GM18873 (cell line): ENCODE results near the gene FAM9C.
"Not testable (repeated sequence)": the region's sequence is repeated elsewhere in the genome, so short reads cannot be mapped to it uniquely, and the experiment has no call there.

Experiments used
- ATAC-seq: cut with Tn5 transposase; IDR thresholded peaks from one replicate; pipeline ENCODE4 v1.9.1; 2021; ENCODE audit warnings: mild to moderate bottlenecking, moderate library complexity, moderate number of reproducible peaks; ENCODE audit not compliant: unreplicated experiment, low FRiP score

FAM9C gene

DNA sequence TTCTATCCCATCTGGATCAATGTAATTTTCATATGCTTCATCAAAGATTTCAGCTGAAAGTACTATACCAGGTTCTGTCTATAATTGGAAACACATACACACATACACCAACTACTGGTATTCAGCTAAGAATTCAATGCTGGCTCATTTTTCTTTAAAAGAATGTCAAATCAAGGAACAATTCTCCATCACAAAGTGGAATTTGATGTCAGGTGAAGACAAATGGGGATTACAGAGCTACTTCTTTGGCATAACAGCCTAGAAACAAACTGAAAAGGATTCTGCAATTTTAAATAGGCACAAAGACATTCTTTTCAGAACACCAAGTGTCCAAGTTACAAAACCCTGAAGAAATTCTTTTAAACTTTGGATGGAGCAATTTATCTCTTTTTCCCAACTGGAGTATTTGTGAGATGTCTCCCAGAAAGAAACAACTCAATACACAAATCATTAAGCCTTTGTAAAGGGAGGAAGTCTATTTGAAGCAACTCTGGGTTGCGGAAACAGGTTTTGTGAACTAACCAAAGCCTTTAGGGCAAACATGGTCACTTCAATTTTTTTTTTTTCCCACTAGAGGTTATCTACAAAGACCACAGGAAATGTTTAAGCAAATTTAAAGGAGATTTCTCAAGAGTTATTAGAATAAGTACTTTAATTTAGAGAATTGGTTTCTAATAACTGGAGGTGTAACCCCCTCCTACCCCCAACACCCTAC is 1.9 kb upstream of the FAM9C start:
- ATAC-seq = no peak

DNA sequence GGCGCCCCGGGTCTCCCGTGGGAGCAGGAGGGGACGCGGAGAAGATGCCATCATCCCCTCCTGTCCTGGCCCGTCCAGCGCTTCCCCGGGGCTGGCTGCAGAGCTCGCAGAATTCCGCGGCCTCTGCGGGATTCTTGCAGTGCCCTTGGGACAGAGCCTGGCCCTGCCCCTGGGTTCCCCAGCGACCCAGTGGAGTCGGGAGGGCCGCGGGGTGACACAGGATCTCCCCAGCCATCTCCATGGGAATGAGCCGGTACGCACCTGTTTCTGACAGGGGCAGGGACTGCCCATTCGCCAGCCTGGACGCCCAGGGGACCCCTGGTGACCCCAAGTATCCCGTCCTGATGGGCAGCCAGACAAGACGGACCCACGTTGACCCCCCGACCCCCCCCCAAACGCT is 482 bp downstream of the FAM9C start:
- ATAC-seq = no peak

DNA sequence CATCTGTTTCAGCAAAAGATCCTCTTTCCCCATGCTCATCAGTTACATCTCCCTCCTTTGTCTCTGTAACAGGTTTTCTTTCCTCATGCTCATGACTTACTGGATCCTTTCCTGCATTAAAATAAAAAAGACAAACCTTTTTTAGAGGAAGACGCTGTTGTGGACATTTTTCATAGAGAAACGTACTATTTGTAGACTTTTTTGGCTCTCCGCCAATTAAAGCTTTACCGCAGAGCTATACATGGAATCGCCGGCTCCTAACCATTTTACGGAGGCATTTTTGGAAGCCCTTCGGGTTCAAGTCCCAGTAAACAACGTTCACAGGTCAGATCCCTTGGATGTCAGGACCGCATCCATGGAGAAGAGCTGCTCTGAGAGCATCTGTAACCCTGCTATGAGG is 1.3 kb downstream of the FAM9C start:
- ATAC-seq = no peak

DNA sequence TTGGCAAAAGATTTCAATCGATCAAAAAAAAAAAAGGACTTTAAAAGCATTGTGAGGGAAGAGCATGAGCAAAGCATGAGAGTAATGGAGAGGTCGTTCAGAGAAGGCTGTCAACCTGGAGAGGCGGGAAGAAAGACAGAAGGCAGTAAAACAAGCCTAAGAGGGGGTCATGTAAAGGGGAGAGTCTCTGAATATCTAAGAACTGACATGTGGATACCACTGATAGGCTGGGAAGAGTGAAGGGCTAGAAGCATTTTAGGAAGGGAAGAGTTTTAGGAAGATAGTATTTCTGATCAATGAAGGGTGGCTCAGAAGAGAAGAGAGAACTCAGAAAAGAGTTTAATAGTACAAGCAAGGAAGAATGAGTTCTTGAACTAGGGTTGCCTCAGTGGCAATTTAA is 7.5 kb downstream of the FAM9C start:
- ATAC-seq = no peak

DNA sequence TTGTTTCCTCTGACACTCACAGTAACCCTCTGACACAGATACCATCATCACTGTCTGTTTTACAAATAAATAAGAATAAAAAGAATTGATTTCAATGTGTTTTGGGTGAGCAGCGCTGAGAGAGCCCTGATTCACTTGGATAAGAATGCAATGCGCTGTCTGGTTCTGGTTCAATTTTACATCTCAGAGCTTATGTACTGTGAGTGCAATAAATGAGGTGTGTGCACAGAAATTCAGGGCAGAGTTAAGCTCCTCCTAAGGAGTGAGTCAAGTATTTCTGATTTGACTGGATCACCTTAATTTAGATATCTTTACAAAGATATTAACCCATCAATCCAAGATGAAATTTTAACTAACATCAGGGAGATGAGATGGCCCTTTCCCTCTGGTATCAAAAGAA is 11.2 kb downstream of the FAM9C start:
- no peak for ATAC-seq

DNA sequence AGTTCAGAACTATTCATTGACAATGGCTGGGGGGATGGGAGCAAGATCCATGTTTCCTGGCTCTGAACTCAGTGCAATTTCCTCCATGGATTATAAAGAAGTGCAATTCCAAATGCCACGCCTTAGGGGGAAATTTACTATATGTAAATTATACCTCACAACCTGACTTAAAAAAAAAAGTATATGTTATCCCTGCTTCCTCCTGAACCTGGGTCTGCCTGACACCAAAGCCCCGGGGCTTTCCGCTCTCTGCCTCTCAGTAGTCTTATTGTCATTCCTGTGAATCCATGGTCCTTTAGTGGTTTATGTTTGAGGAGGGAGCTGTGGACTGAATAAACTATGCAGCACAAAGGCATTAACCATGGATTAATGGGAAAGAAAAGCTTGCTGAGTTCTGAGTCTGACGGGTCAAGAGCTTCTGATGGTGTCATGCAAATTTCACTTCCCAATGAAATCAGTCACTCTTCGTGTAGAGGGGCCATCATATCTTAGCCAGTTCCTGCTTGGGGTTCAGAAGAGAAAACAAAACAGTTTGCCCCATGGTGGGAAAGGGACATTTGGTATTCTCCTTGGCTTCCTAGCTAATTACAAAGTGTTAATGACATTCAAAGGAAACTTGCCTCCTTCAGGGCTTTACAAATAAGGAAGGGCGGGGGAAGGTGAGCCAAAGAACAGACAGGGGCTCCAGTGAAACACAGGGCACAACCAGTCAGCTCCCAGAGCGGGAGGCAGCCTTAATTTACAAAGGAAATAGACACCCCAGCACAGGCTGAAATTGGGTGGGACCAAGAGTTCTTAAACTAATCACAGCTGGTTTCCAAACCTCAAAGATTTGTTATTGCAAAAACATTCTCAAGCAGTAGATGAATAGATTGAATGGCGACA is 14.3 kb downstream of the FAM9C start:
- ATAC-seq = no peak

DNA sequence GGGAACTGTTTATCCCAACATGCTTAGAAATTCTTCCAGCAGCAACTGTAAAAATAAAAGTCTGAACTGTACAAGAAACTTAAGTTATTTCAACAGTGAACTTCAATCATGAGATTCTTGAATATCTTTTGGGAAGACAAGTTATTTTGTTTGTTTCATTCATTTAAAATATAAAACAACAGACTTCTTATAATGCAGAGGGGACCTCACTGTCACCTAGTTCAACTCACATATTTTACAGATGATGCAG is 14.9 kb downstream of the FAM9C start:
- no peak for ATAC-seq

DNA sequence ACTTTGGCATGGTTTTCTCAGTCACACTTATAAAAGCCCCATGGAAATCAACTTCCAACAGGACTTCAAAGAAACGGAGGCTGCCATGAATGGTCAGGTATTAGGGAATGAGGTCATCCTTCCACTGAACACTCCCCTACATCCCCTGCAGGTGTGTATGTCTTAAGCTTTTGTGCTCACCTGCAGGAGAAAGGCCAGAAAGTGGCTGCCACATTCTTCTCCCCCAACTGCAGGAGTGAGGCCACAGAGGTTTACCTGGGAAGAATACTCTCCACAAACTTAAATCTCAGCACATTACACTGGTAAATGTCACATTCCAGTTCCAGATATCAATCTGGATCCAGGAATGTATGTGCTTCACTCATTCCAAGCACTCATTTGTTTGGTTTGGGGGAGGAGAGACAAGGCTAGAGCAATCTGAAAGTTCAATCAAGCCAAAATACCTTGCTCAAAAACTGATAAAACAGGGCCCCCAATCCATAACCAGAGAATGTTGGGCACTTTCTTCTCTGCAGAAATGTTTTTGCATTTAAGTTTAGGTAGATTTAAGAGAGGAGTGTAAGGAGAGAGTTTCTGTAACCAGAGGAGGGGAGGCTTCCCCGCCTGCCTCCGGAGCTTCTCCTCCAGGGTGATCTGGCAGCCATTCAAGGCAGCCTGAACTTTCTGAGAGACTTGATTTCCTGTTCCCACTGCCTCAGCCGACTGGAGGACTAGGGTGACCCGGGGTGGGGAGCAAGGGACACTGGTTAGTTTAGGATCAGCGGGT is 15.4 kb downstream of the FAM9C start:
- no peak for ATAC-seq

DNA sequence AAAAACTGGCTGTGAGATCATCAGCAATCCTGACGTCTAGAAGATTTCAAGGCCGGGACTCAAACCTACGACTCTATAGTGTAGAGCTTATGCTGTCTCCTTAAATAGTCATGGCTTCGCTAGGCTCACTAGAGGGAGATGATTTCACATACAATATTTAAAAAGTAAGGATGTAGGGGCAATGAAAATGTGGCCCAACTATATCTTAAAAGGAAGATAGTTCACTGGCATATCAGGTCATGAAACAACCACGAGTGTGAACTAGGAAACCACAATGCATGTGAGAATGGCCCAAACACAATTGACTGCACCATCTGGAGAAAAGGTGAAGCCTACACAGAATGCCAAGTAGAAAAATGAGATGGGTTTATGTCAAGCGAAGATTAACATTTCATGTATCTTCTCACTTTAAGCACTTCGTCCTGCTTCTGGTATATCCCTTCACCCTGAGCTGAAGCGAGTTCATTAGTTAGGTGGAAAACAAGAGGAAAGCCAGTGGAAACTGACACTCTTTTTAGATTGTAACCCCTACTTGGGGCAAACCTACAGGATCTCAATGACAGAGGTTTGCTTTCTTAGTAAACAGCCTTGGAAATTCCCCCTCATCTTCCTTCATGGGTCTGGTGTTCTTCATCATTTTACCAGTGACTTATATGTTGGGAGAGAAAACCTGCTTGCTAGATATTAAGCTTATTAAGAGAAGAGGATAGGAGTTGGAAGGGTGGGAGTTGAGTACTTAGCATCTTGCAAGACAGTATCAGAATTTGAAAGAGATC is 17.4 kb downstream of the FAM9C start:
- no peak for ATAC-seq

DNA sequence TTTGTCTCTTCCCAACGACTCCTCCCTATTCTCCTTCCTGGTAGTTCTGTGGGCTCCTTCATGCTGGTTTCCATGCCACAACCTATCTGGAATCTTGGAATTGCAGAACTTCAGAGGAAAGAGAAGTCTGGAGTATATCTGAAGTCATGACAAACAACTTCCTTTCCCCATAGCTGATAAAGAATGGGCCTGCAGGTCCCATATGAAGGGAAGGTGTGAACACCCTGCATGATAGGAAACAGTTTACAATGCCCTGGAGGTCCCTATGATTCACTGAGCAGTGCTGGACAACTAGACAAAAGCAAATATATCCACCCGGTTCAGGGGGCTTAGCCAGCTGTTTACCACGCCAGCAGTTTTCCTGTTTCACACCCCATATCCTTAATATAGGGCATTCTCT is 19.4 kb downstream of the FAM9C start:
- no peak for ATAC-seq

DNA sequence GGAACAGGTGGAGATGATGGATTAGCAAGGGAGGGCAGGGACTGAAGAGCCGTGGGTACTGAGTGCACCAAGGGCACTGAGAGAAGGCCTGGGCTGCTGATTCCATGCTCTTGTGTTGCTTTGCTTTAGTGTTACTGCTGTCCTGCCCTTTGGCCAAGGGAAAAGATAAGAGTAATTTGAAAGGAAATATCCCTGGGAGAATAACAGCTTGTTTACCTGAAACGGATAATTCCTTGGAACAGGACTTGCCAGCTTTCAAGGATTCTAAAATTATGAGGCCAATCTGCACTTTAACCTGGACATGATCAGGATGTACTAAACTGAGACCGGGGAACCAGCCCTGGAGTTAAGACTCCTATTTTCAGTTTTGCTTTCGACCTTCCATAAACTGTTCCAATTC is 20.4 kb downstream of the FAM9C start:
- no peak for ATAC-seq

DNA sequence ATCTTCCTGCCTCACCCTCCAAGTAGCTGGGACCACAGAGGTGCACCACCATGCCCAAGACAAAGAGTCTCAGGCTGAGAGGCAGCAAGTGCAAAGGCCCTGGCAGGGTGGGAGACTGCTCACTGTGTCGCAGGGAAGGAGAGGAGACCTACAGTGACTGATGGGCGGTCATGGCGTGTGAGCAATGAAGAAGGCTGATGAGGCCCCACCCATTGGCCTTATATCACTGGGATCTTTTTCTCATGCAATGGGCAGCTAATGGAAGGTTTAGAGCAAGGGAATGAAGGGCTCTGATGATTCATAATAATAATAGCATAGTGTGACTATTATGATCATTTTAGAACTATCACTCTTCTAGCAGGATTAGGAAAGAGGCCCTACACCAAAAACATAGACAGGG is 20.9 kb downstream of the FAM9C start:
- ATAC-seq = no peak

DNA sequence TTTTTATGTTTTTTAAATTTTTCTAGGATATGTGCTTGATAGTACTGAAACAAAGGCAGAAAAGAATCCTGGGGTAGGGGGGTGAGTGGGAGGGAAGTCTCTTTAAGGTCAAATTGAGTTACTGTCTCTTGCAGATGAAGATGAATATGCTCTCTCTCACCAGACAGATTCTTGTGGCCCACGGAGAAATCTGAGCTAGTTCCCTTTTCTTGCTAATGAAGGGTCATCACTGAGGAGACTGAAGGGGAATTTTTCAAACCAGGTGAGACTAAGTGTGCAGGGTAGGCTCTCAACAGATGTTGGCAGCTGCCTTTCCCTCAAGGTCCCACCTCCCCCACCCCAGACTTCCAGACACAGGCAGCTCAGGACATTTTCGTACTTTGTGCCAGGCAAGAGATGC is 21.5 kb downstream of the FAM9C start:
- no peak for ATAC-seq

DNA sequence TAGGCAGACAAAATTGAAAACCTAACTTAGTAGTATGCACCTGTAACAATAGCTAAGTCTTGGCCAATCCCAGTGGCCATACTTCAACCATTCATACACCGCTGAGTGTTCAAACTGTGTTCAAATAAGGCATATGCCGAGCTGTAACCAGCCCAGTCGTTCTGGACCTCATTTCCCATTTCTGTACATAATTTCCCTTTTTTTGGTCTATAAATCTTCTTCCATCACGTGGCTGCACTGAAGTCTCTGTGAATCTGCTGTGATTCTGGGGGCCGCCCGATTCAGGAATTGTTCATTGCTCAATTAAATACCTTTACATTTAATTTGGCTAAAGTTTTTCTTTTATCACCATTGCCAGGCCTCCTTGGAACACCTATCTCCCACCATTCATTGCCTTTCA is 27.7 kb downstream of the FAM9C start:
- ATAC-seq = not testable (repeated sequence)

DNA sequence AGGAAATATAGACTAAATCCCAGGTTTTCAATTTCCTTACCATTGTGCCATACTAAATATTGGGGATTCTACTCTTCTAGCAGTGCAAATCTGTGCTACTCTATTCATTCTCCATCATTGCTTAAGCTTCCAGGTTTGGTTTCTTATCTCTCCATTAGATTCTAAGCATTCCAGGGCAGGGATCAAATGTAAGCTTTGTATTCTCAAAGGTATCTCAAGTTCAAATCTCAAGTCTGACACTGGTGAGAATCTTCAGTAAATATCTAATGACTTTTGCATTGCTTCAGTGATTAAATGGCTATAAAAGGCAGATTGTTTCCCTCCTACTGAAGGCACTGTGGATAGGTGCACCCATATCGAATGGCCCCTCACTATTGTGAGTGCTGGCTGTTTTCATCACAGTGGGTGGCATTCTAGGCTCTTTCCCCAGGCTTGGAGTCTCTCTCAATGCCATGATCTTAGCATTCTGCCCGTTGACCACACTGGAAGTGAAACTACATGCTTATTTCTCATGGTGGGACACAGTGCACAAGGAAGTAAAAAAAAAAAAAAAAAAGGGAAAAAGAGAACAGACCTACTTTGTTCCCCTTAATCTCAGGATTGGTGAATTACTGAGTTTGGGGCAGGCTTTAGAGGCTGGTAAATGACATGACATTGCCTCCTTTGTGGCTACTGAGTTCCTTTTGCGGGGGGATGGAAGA is 28.7 kb downstream of the FAM9C start:
- ATAC-seq = no peak

DNA sequence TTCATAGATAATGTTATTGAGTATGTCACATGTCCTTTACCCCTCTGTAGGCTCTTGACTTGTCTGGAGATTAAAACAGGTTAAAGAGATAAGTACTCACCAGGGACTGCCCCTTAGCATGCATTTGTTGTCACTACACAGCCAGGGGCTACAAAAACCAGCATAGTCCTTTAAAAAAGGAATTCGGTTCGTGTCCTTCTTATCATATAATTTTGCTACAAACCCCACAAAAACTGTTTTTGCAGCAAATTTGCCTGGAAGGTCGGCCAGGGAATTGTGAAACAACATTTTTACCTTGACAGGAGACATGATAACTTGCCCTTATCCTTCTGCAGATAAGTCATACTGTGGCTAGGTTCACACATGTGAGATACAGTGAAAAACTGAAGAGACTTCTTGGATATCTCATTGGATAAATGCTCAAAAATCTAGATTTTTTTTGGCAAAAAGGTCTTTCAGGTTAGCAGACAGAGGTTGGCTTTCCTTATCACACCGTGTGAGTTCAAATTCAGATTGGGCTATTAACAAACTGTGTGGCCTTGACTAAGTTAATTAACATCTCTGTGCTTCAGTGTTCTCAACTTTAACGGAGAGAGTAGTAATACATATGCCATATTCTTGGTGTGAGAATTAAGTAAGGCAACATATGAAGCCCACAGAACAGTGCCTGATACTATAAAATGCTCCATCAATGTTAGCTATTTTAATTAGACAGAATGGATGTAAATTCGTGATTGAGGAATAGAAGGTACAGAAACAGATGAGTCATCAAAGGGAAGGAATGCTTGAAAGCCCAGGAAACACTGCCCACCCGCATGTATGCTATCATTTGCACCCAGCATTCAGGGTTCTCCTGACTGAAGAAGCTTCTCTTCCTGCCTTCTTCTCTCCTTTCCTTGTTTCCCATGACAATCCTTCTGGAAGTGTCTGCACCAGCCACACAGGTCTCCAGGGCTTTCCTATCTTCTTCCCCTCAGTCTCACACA is 30.0 kb downstream of the FAM9C start:
- no peak for ATAC-seq

DNA sequence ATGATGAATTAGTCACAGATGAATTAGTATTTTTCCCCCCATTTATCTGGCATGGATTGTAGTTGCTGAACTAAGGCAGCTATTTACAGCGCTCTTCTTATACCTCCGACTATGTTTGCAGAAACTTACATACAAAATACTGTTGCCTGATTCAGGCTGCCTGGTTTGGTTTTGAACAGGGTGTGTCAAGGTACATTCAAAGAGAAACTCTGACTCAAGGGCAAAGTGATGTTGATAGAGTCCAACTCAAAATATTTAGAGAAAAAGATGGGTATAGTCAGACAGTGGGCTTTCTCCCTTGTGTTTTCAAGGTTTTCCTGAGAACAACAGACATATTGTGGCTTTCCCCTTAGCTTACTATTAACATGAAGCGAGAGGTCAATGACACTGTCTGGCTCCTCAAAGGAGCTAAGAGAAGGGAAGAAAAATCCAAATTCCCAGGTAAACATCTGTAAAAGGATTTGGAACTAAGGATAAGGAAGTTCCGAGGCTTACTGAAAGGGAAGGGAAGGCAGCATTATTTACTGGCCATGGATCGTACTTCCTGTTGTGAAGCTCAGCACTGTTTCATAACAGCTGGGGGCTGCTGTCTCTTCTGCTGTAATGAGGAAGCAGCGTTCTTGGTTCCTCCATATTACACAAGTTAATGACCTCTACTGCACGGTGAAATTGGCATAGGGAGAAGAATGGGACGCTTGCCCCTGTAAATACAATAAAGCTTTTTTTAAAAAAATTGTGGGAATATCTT is 30.9 kb downstream of the FAM9C start:
- ATAC-seq = peak; percentile 78

DNA sequence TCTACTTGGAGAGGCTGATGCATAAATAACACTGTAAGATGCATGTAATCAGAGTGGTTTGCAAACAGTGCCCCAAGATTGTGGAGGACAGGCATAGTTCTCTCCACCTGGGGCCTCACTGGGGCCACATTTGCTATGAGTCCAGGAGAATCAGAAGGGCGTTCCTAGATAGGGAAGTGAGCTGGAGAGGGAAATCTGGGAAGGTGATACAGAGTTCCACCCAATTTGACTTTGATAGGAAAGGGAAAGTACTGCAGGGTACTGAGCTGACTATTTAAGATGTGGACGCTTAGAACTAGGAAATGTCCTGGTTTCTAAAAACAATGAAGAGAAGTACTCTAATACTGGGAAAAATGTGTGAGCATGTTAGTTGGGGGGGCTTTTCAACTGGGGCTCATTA is 33.9 kb downstream of the FAM9C start:
- ATAC-seq = no peak
